Sigmoid colon (tissue), 4 donors: Measurements from ENCODE around the gene STEAP1B.
A peak's percentile ranks its signal among the peaks of the same experiment; 100 is the strongest.
"Not testable (repeated sequence)": the region's sequence is repeated elsewhere in the genome, so short reads cannot be mapped to it uniquely, and the experiment has no call there.

Experiments
- CTCF ChIP-seq, 4 experiments: fragments of 450-650 bp in 3 of 4; fragments of 200-600 bp in 1 of 4; IDR thresholded peaks; one replicate each; pipeline ENCODE4 v1.5.1; 2016 to 2019; ENCODE audit warnings: antibody characterized with exemption in 4 of 4, mild to moderate bottlenecking in 3 of 4, moderate library complexity in 2 of 4
- EP300 ChIP-seq, 4 donors: sonication (generic); formaldehyde crosslinking; IDR thresholded peaks; one replicate each; pipeline ENCODE4 v1.6.1; 2017; ENCODE audit warnings: antibody characterized with exemption in 4 of 4
- POLR2A ChIP-seq, 2 donors: fragments of 450-650 bp; IDR thresholded peaks; one replicate each; pipeline ENCODE4 v1.6.1; 2016; ENCODE audit warnings: antibody characterized with exemption in 2 of 2, mild to moderate bottlenecking in 2 of 2, moderate library complexity in 2 of 2

- not testable (repeated sequence) for TF ChIP-seq POLR2A, EP300 (IDR thresholded peaks at IDR 0.05)
- peak in 1 of 4 experiments; percentile 19 for TF ChIP-seq CTCF (IDR thresholded peaks at IDR 0.05)
These were observed 1.3 kb upstream of the STEAP1B start for GRCh38 chr7:22501336-22501735.
